ENCODE measurements around the gene CLCN7. TPM values are rescaled to one million over a fixed set of nuclear protein-coding genes. Genes with fewer than 3 reads are reported as not detected.

Gene CLCN7
- total and polyA plus RNA-seq, 8 donors, result 28.6 to 130 (median 31.3) TPM

DNA sequence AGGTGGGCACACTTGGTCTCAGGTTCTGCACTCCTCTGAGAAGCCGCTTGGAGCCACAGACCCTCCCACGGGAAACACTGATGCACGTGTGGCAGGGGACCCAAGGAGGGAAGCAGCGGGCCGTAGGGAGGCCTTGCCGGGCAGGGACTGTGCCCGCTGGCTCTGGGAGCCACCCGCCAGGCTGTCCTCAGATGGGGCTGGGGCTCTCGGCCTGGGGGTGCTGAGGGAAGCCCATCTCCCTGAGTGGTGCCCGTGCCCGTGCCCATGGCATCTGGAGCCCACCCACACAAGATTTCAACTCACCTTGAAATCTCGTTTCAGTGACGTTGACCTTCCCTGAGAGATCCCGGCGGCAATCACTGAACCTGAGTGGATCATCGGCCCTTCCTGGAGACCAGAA is 17.9 kb downstream of the CLCN7 start:
- ATAC-seq, result no peak
- DNase-seq, result no peak
- Histone ChIP-seq H3K4me3 (no peak overlapping the region), H3K36me3 (peaks cover 0 to 94% of the 10 kb centered on the region in 2 donors), H3K27me3 (no peaks in the 10 kb centered on the region), H3K4me1 (no peaks in the 10 kb centered on the region), H3K27ac (no peak overlapping the region), H3K9me3 (no peaks in the 10 kb centered on the region)
- TF ChIP-seq, protein P1, sequence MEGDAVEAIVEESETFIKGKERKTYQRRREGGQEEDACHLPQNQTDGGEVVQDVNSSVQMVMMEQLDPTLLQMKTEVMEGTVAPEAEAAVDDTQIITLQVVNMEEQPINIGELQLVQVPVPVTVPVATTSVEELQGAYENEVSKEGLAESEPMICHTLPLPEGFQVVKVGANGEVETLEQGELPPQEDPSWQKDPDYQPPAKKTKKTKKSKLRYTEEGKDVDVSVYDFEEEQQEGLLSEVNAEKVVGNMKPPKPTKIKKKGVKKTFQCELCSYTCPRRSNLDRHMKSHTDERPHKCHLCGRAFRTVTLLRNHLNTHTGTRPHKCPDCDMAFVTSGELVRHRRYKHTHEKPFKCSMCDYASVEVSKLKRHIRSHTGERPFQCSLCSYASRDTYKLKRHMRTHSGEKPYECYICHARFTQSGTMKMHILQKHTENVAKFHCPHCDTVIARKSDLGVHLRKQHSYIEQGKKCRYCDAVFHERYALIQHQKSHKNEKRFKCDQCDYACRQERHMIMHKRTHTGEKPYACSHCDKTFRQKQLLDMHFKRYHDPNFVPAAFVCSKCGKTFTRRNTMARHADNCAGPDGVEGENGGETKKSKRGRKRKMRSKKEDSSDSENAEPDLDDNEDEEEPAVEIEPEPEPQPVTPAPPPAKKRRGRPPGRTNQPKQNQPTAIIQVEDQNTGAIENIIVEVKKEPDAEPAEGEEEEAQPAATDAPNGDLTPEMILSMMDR (IDR thresholded peaks at IDR 0.05), result no peak
- intact Hi-C loops (cut with DNase I), result no loop called here

DNA sequence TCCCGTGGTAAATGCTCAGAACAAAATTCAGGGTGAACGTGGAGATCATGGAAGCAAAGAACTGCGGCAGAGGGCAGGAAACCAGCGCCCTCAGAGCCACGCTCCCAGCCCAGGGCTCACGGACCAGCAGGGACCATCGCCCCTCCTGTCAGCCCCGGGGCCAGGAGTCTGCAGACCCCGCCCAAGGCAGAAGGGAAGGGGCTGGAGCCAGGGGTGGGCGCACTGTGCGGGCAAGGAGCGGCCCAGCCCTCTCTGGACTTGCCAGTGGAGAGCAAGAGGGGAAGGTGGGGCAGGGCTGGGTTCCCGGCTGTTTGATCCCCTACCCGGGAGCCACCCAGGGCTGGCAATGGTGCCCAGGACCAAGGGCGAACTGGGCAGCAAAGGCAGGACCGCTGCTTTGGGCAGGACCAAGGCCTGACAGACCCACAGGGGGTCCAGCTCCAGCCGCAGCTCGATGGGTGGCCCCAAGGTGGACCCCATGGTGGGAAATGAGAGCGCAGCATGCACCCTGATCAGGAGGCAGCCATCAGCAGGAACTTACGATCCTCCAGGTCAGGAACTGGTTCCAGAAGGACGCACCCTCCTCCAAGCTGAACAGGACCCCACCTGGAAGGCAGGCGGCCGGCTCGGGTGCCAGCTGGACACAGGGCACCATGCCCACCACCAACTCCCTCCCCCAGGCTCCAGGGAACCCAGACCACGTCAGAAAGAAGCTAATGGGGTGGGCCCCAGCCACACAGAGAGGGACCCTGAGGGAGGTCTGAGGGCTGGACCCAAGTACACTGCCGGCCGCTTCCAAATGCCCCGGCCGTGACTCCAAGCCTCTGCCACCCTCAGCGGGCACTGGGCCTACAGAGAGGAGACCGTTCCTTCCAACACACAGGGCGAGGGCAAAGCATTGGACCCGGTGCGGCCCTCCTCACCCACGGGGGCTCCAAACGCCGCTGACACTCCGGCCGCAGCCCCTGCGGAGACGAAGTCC is 19.3 kb downstream of the CLCN7 start:
- no peaks in the 10 kb centered on the region for H3K4me1 ChIP-seq
- H3K9me3 ChIP-seq, result no peaks in the 10 kb centered on the region
- H3K4me3 ChIP-seq, result no peak overlapping the region
- TF ChIP-seq, protein P1 (IDR thresholded peaks at IDR 0.05), result no peak
- DNase-seq (no peak), ATAC-seq (no peak)
- peaks cover 0 to 94% of the 10 kb centered on the region in 2 donors for H3K36me3 ChIP-seq
- no peaks in the 10 kb centered on the region for H3K27me3 ChIP-seq
- H3K27ac ChIP-seq, result no peak overlapping the region
- intact Hi-C loops (cut with DNase I), result no loop called here

DNA sequence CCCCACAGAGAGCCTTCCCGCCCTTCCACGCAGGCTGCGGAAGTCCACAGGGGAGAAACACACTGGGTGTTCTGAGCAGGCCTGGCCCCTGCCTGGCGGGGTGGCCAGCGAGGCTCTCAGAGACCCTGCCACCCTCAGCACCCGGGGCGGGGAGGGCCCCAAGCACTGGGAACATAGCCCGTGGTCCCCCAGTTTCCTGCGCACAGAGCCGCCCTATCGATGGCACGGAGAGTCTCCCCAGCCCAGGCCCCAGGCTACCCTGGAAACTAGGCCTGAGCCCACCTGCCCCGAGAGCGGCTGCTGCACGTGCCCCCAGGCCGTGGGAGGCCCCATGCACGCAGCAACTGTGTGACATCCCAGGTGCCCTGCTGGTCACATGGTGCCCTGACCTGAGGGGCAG is 20.3 kb downstream of the CLCN7 start:
- DNase-seq (no peak), ATAC-seq (no peak)
- Histone ChIP-seq H3K27me3 (no peaks in the 10 kb centered on the region), H3K27ac (no peak overlapping the region), H3K36me3 (peaks cover 0 to 95% of the 10 kb centered on the region in 2 donors), H3K9me3 (no peaks in the 10 kb centered on the region), H3K4me3 (no peak overlapping the region), H3K4me1 (no peaks in the 10 kb centered on the region)
- TF ChIP-seq, protein P1 (IDR thresholded peaks at IDR 0.05), result no peak
- intact Hi-C loops (cut with DNase I), result no loop called here

DNA sequence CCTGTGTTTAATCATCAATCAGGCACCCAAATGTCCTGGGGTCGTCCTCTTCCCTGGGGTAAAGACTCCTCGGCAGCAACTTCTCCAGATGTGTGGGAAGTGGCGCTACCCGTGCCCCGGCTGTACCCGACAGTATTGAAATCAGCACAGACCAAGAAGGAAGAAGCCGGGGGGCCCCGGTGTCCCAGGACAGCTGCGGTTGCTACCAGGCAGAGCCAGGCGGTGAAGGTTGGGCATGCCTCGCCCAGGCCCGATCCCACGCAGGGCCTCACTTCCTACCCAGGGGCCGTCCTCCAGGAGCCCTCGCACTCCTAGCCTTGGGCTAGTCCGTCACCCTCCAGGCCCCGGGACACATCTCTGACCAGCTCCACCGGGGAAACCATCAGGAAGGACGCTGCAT is 21.5 kb downstream of the CLCN7 start:
- DNase-seq (no peak), ATAC-seq (no peak)
- no peaks in the 10 kb centered on the region for H3K9me3 ChIP-seq
- no peak overlapping the region for H3K27ac ChIP-seq
- no peaks in the 10 kb centered on the region for H3K27me3 ChIP-seq
- H3K36me3 ChIP-seq, result peaks cover 0 to 100% of the 10 kb centered on the region in 2 donors
- intact Hi-C loops (cut with DNase I), result no loop called here
- H3K4me1 ChIP-seq, result no peaks in the 10 kb centered on the region
- TF ChIP-seq, protein P1 (IDR thresholded peaks at IDR 0.05), result no peak
- no peak overlapping the region for H3K4me3 ChIP-seq

DNA sequence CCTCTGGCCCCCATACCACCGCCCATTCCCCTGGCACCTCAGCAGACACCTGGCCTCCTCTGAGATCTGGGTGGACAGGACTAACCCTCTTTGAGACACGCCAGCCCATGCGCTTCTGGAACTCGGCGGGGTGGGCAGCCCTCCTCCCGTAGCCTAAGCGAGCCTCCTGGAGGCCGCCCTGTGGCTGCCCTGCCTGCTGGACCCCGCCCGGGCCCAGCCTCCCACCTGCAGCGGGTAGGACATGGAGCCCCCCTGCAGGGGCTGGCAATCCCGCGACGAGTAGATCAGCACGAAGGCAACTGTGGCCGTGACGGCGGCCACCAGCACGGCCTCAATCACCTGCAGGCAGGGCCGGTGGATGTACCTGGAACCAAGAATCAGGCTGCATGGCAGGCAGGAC is 22.3 kb downstream of the CLCN7 start:
- Histone ChIP-seq H3K27me3 (no peaks in the 10 kb centered on the region), H3K9me3 (no peaks in the 10 kb centered on the region), H3K36me3 (peaks cover 0 to 100% of the 10 kb centered on the region in 2 donors), H3K4me1 (no peaks in the 10 kb centered on the region), H3K4me3 (no peak overlapping the region), H3K27ac (no peak overlapping the region)
- no peak for ATAC-seq
- TF ChIP-seq, protein P1 (IDR thresholded peaks at IDR 0.05), result no peak
- DNase-seq, result no peak
- intact Hi-C loops (cut with DNase I), result no loop called here

All from left lung (tissue), 10 donors.